ENCODE results near the gene GATAD2A.
A peak's percentile ranks its signal among the peaks of the same experiment; 100 is the strongest.

GATAD2A gene

GRCh38 chr19:19513682-19514081 lies 108.2 kb downstream of the GATAD2A start:
- TF ChIP-seq SUZ12 (IDR thresholded peaks at IDR 0.05; ENCODE audit: extremely low read depth, insufficient read depth, insufficient read length) (no peak), YY1 (IDR thresholded peaks at IDR 0.05; ENCODE audit: insufficient read depth, insufficient read length) (no peak), ZNF274 (IDR thresholded peaks at IDR 0.05; ENCODE audit: low read depth, low read length) (no peak)
- Histone ChIP-seq H3K27me3 (ENCODE audit: insufficient read depth, insufficient read length) (no peaks in the 10 kb centered on the region), H3K4me3 (ENCODE audit: insufficient read length, low read depth) (no peak overlapping the region), H3K4me1 (ENCODE audit: insufficient read depth, insufficient read length) (peaks cover 18% of the 10 kb centered on the region), H3K9ac (ENCODE audit: insufficient read length, low read depth) (no peak overlapping the region), H3K9me3 (ENCODE audit: insufficient read depth, low read length) (no peaks in the 10 kb centered on the region), H3K36me3 (ENCODE audit: insufficient read depth, insufficient read length, low read length) (peaks cover 21% of the 10 kb centered on the region)
- DNase-seq (ENCODE audit: low read depth, low spot score): no peak

DNA sequence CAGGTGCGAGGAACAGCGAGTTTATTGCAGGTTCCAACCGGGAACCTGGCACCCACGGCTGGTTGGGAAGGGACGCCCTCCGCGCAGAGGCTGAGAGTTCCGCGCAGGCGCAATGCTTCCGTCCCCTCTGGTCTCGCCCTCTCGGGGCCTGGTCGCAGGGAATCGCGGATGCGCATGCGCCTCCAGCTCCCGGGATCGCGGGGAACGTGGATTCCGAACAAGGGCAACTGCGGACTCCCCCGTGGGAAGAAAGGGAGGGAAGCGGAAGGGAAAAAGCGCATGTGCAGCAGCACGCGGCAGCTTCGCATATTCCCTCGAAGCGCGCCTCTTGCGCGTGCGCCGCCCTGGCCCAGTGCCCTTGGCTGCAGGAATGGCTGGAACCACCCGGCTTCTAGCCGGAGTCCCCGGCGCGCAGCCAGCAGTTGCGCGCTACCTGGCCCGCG lies 108.8 kb downstream of the GATAD2A start:
- Histone ChIP-seq H3K9ac (ENCODE audit: insufficient read length, low read depth) (peak overlapping the region; percentile 10), H3K4me1 (ENCODE audit: insufficient read depth, insufficient read length) (peaks cover 18% of the 10 kb centered on the region), H3K9me3 (ENCODE audit: insufficient read depth, low read length) (no peaks in the 10 kb centered on the region), H3K27me3 (ENCODE audit: insufficient read depth, insufficient read length) (no peaks in the 10 kb centered on the region), H3K4me3 (ENCODE audit: insufficient read length, low read depth) (no peak overlapping the region), H3K36me3 (ENCODE audit: insufficient read depth, insufficient read length, low read length) (peaks cover 21% of the 10 kb centered on the region)
- no peak for TF ChIP-seq ZNF274 (IDR thresholded peaks at IDR 0.05; ENCODE audit: low read depth, low read length)
- TF ChIP-seq SUZ12 (IDR thresholded peaks at IDR 0.05; ENCODE audit: extremely low read depth, insufficient read depth, insufficient read length): no peak
- no peak for TF ChIP-seq YY1 (IDR thresholded peaks at IDR 0.05; ENCODE audit: insufficient read depth, insufficient read length)
- no peak for DNase-seq (ENCODE audit: low read depth, low spot score)

DNA sequence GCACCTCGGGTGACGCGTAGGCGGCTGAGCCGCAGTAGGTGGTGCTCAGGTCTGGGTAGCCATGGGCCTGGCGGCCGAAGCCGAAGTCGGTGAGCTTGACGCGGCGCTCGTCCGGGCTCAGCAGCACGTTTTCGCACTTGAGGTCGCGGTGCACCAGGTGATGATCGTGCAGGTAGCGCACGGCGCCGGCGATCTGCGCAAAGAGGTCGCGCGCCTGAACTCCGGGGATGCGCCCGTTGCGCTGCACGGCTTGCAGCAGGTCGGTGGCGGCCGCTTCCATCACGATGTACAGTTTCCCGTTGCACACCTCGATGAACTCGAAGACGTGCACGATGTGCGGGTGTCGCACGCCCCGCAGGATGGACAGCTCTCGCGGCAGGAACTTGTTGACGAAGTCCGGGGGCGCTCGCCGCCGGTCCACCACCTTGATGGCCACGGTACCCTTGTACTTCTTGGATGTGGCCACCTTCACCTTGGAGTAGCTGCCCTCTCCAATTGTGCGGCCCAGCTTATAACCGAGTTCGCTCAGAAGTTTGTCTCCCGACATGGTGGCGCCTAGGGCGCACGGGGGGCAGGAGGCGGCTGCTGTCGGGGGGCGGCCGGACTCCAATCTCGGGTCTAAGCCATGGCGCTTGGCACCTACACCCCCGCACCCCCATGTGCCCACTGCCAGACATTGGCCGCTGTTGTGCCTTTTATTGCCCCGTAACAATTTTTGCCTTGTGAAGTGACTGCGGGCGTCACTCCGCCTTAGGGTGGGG lies 109.6 kb downstream of the GATAD2A start, which contains the start of gene TSSK6:
Gene TSSK6, minus strand, starts transcription at position 668 of the 761 bp plus-strand sequence. Its CDS starts 121 bp downstream, at position 547.
- Histone ChIP-seq H3K4me1 (ENCODE audit: insufficient read depth, insufficient read length) (peaks cover 19% of the 10 kb centered on the region), H3K27me3 (ENCODE audit: insufficient read depth, insufficient read length) (no peaks in the 10 kb centered on the region), H3K9ac (ENCODE audit: insufficient read length, low read depth) (peak within 1 kb of the TSS; percentile 80), H3K4me3 (ENCODE audit: insufficient read length, low read depth) (peak within 1 kb of the TSS; percentile 75), H3K36me3 (ENCODE audit: insufficient read depth, insufficient read length, low read length) (peaks cover 30% of the 10 kb centered on the region), H3K9me3 (ENCODE audit: insufficient read depth, low read length) (no peaks in the 10 kb centered on the region)
- TF ChIP-seq ZNF274 (IDR thresholded peaks at IDR 0.05; ENCODE audit: low read depth, low read length) (no peak), SUZ12 (IDR thresholded peaks at IDR 0.05; ENCODE audit: extremely low read depth, insufficient read depth, insufficient read length) (no peak), YY1 (IDR thresholded peaks at IDR 0.05; ENCODE audit: insufficient read depth, insufficient read length) (no peak)
- DNase-seq (ENCODE audit: low read depth, low spot score): no peak

DNA sequence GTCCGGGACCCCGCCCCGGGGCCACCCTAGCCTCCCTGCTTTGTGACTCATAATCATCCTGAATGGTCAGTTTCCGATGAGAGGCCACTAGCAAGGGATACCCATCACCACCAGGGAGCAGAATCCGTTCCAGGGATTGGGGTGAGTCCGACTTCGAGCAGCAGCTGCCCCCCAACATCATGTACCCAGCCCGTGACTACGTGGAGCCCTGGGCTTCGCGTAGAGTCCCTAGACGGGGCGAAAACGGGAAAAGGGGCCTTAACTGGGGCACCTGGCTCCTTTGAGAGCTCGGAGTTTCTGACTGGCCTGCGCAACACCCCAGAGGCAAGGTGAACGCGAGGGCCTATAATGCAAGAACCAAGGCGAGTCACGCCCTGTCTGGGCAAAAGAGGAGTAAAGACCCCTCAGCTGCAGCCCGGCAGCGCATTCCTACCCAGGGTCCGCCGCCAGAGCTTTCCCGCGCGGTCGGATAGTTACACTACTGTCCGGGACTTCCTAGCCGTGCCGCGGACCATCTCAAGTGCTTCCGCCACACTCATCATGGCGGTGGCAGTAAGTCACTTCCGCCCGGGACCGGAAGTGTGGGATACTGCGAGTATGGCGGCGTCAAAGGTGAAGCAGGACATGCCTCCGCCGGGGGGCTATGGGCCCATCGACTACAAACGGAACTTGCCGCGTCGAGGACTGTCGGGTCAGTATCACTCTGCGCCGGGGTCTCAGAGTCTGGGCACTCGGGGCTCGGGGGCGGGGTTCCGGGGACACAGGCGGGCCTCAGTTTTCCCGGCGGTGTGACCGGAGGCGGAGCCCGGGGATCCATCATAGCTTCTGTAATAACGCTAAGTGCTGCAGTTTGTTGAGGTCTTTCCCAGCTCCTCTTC lies 110.4 kb downstream of the GATAD2A start, which contains the start of gene NDUFA13:
Gene NDUFA13, plus strand, starts transcription at position 584 of the 878 bp plus-strand sequence. Its CDS starts 14 bp downstream, at position 598.
- no peaks in the 10 kb centered on the region for H3K27me3 ChIP-seq (ENCODE audit: insufficient read depth, insufficient read length)
- peak within 1 kb of the TSS; percentile 80 for H3K9ac ChIP-seq (ENCODE audit: insufficient read length, low read depth)
- H3K9me3 ChIP-seq (ENCODE audit: insufficient read depth, low read length): no peaks in the 10 kb centered on the region
- peaks cover 15% of the 10 kb centered on the region for H3K4me1 ChIP-seq (ENCODE audit: insufficient read depth, insufficient read length)
- peaks cover 37% of the 10 kb centered on the region for H3K36me3 ChIP-seq (ENCODE audit: insufficient read depth, insufficient read length, low read length)
- DNase-seq (ENCODE audit: low read depth, low spot score): peak; percentile 93
- H3K4me3 ChIP-seq (ENCODE audit: insufficient read length, low read depth): peak within 1 kb of the TSS; percentile 75
- TF ChIP-seq YY1 (IDR thresholded peaks at IDR 0.05; ENCODE audit: insufficient read depth, insufficient read length) (peak; percentile 99), ZNF274 (IDR thresholded peaks at IDR 0.05; ENCODE audit: low read depth, low read length) (no peak), SUZ12 (IDR thresholded peaks at IDR 0.05; ENCODE audit: extremely low read depth, insufficient read depth, insufficient read length) (no peak)

DNA sequence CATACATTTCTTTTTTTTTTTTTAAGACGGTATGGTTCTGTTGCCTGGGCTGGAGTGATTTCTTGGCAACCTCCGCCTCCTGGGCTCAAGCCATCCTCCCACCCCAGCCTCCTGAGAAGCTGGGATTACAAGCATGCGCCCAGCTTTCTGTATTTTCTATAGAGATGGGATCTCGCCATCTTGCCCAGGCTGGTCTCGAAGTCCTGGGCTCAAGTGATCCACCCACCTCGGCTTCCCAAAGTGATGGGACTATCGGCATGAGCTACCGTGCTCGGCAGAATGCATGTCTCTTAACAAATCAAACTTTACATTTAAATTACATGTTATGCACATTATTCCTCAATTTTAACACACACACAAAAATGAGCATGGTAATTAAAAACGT lies 111.8 kb downstream of the GATAD2A start:
- H3K4me1 ChIP-seq (ENCODE audit: insufficient read depth, insufficient read length): peaks cover 15% of the 10 kb centered on the region
- TF ChIP-seq YY1 (IDR thresholded peaks at IDR 0.05; ENCODE audit: insufficient read depth, insufficient read length): no peak
- no peak for TF ChIP-seq SUZ12 (IDR thresholded peaks at IDR 0.05; ENCODE audit: extremely low read depth, insufficient read depth, insufficient read length)
- TF ChIP-seq ZNF274 (IDR thresholded peaks at IDR 0.05; ENCODE audit: low read depth, low read length): no peak
- DNase-seq (ENCODE audit: low read depth, low spot score): no peak
- peak overlapping the region; percentile 75 for H3K4me3 ChIP-seq (ENCODE audit: insufficient read length, low read depth)
- H3K27me3 ChIP-seq (ENCODE audit: insufficient read depth, insufficient read length): no peaks in the 10 kb centered on the region
- no peaks in the 10 kb centered on the region for H3K9me3 ChIP-seq (ENCODE audit: insufficient read depth, low read length)
- H3K36me3 ChIP-seq (ENCODE audit: insufficient read depth, insufficient read length, low read length): peaks cover 40% of the 10 kb centered on the region
- H3K9ac ChIP-seq (ENCODE audit: insufficient read length, low read depth): no peak overlapping the region

DNA sequence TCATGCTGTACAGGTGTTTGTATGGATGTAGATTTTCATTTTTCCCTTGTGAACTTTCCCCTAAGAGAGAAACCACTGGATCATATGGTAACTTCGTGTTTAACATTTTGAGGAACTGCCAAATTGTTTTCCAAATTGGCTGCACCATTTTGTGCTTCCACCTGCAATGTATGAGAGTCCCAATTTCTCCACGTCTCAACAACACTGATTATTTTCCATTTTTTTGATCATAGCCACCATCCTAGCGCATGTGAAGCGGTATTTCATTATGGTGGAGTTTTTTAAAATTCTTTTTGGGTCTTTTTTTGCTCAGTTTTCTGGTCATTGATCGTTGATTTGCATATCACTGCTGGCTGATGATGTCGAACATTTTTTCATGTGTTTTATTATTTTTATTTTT lies 115.5 kb downstream of the GATAD2A start:
- Histone ChIP-seq H3K4me1 (ENCODE audit: insufficient read depth, insufficient read length) (peaks cover 16% of the 10 kb centered on the region), H3K9ac (ENCODE audit: insufficient read length, low read depth) (no peak overlapping the region), H3K4me3 (ENCODE audit: insufficient read length, low read depth) (no peak overlapping the region), H3K27me3 (ENCODE audit: insufficient read depth, insufficient read length) (no peaks in the 10 kb centered on the region), H3K9me3 (ENCODE audit: insufficient read depth, low read length) (no peaks in the 10 kb centered on the region), H3K36me3 (ENCODE audit: insufficient read depth, insufficient read length, low read length) (peaks cover 52% of the 10 kb centered on the region)
- DNase-seq (ENCODE audit: low read depth, low spot score): no peak
- TF ChIP-seq YY1 (IDR thresholded peaks at IDR 0.05; ENCODE audit: insufficient read depth, insufficient read length): no peak

- no peak for DNase-seq (ENCODE audit: low read depth, low spot score)
- Histone ChIP-seq H3K9me3 (ENCODE audit: insufficient read depth, low read length) (no peaks in the 10 kb centered on the region), H3K4me1 (ENCODE audit: insufficient read depth, insufficient read length) (peaks cover 18% of the 10 kb centered on the region), H3K9ac (ENCODE audit: insufficient read length, low read depth) (no peak overlapping the region), H3K4me3 (ENCODE audit: insufficient read length, low read depth) (no peak overlapping the region), H3K27me3 (ENCODE audit: insufficient read depth, insufficient read length) (no peaks in the 10 kb centered on the region), H3K36me3 (ENCODE audit: insufficient read depth, insufficient read length, low read length) (peaks cover 63% of the 10 kb centered on the region)
- no peak for TF ChIP-seq SUZ12 (IDR thresholded peaks at IDR 0.05; ENCODE audit: extremely low read depth, insufficient read depth, insufficient read length)
- no peak for TF ChIP-seq YY1 (IDR thresholded peaks at IDR 0.05; ENCODE audit: insufficient read depth, insufficient read length)
- TF ChIP-seq ZNF274 (IDR thresholded peaks at IDR 0.05; ENCODE audit: low read depth, low read length): no peak
These were observed 117.7 kb downstream of the GATAD2A start for GRCh38 chr19:19523177-19523576.

Measured in NT2/D1 (cell line).